GM23338 (cell line): Measurements from ENCODE around the gene XPC. TPM values are rescaled to one million over a fixed set of nuclear protein-coding genes. Genes with fewer than 3 reads are reported as not detected.

Source experiments
- ATAC-seq: fragments of 200-7000 bp; cut with Tn5 transposase; 3 replicates; pipeline ENCODE4 v1.9.1; 2020
- DNase-seq: peaks from one replicate; pipeline ENCODE4 v3.0.0-alpha.2; 2015; ENCODE audit warnings: low spot score
- H2AFZ ChIP-seq: fragments of 200-600 bp; sonication (generic); 2 replicates; pipeline ENCODE4 v1.8.0; 2016; ENCODE audit warnings: antibody characterized with exemption, mild to moderate bottlenecking, moderate library complexity
- H3F3A ChIP-seq: fragments of 200-600 bp; sonication (generic); replicated peaks from 2 replicates; pipeline ENCODE4 v1.8.0; 2017; ENCODE audit warnings: antibody characterized with exemption, mixed run types, low read depth
- H3K27ac ChIP-seq: fragments of 200-600 bp; sonication (generic); 2 replicates; pipeline ENCODE4 v1.6.1; 2016; ENCODE audit warnings: low read depth
- H3K27me3 ChIP-seq: fragments of 200-600 bp; sonication (generic); 2 replicates; pipeline ENCODE4 v1.8.0; 2016; ENCODE audit warnings: mild to moderate bottlenecking, mixed run types, moderate library complexity; ENCODE audit not compliant: insufficient read depth
- H3K36me3 ChIP-seq: fragments of 200-600 bp; sonication (generic); 2 replicates; pipeline ENCODE4 v1.8.0; 2016; ENCODE audit warnings: mild to moderate bottlenecking; ENCODE audit not compliant: insufficient read depth
- H3K4me1 ChIP-seq: fragments of 200-600 bp; sonication (generic); 2 replicates; pipeline ENCODE4 v1.8.0; 2016; ENCODE audit warnings: mild to moderate bottlenecking, moderate library complexity; ENCODE audit not compliant: insufficient read depth
- H3K4me2 ChIP-seq: fragments of 200-600 bp; sonication (generic); 2 replicates; pipeline ENCODE4 v1.7.1; 2017; ENCODE audit warnings: mixed run types
- H3K4me3 ChIP-seq: fragments of 200-600 bp; sonication (generic); 2 replicates; pipeline ENCODE4 v1.6.1; 2016; ENCODE audit warnings: mixed run types
- H3K79me2 ChIP-seq: fragments of 200-600 bp; sonication (generic); replicated peaks from 2 replicates; pipeline ENCODE4 v1.8.0; 2017; ENCODE audit warnings: mild to moderate bottlenecking; ENCODE audit not compliant: insufficient read depth
- H3K9me2 ChIP-seq: fragments of 200-600 bp; sonication (generic); 2 replicates; pipeline ENCODE4 v1.8.0; 2017; ENCODE audit not compliant: insufficient read depth
- H4K20me1 ChIP-seq: fragments of 200-600 bp; sonication (generic); replicated peaks from 2 replicates; pipeline ENCODE4 v1.8.0; 2017; ENCODE audit warnings: mild to moderate bottlenecking; ENCODE audit not compliant: insufficient read depth
- H3K27ac Mint-ChIP-seq: 2 replicates; pipeline ENCODE4 v1.8.0; 2020; ENCODE audit warnings: inconsistent platforms, mild to moderate bottlenecking, moderate library complexity, mixed read lengths
- H3K27me3 Mint-ChIP-seq: 3 replicates; pipeline ENCODE4 v1.8.0; 2022; ENCODE audit warnings: low read depth, mild to moderate bottlenecking, moderate library complexity, mixed read lengths, inconsistent platforms; ENCODE audit not compliant: insufficient read depth, poor library complexity
- H3K36me3 Mint-ChIP-seq: 3 replicates; pipeline ENCODE4 v1.8.0; 2021; ENCODE audit warnings: low read depth, mild to moderate bottlenecking, inconsistent platforms, moderate library complexity, mixed read lengths
- H3K4me1 Mint-ChIP-seq: 3 replicates; pipeline ENCODE4 v1.8.0; 2020; ENCODE audit warnings: mild to moderate bottlenecking, inconsistent platforms, mixed read lengths
- H3K4me3 Mint-ChIP-seq: 3 replicates; pipeline ENCODE4 v1.8.0; 2021; ENCODE audit warnings: moderate library complexity, mild to moderate bottlenecking, inconsistent platforms, mixed read lengths
- H3K9me3 Mint-ChIP-seq: 3 replicates; pipeline ENCODE4 v1.8.0; 2020; ENCODE audit warnings: moderate library complexity, mild to moderate bottlenecking, inconsistent platforms, mixed read lengths
- CREB1 ChIP-seq: fragments of 250-450 bp; sonication (Bioruptor Pico); IDR thresholded peaks from 2 replicates; pipeline ENCODE4 v1.5.0; 2020; ENCODE audit warnings: low read depth, mild to moderate bottlenecking, moderate library complexity
- CTCF ChIP-seq, 2 experiments: fragments of 200-600 bp in 1 of 2; sonication (generic) in 1 of 2; conservative IDR thresholded peaks; 2 replicates each; pipeline versions ENCODE4 v1.5.1 to v1.6.1; 2016 to 2017; ENCODE audit warnings: antibody characterized with exemption in 2 of 2, low read depth in 2 of 2, mild to moderate bottlenecking in 2 of 2, moderate library complexity in 1 of 2
- ETS1 ChIP-seq: IDR thresholded peaks from 2 replicates; pipeline ENCODE4 v1.6.1; 2016; ENCODE audit warnings: antibody characterized with exemption
- EZH2 ChIP-seq: fragments of 200-600 bp; sonication (generic); IDR thresholded peaks from one replicate; pipeline ENCODE4 v1.8.0; 2017; ENCODE audit warnings: antibody characterized with exemption, mild to moderate bottlenecking, low read depth; ENCODE audit not compliant: unreplicated experiment
- EZH2phosphoT487 ChIP-seq: fragments of 200-600 bp; sonication (generic); IDR thresholded peaks from one replicate; pipeline ENCODE4 v1.8.1; 2018; ENCODE audit warnings: antibody characterized with exemption; ENCODE audit not compliant: unreplicated experiment
- JUNB ChIP-seq: IDR thresholded peaks from one replicate; pipeline ENCODE4 v1.6.1; 2016; ENCODE audit warnings: antibody characterized with exemption; ENCODE audit not compliant: unreplicated experiment
- NANOG ChIP-seq: IDR thresholded peaks from 2 replicates; pipeline ENCODE4 v1.6.1; 2016; ENCODE audit warnings: antibody characterized with exemption, borderline replicate concordance
- POLR2AphosphoS5 ChIP-seq: IDR thresholded peaks from 2 replicates; pipeline ENCODE4 v1.6.1; 2016; ENCODE audit warnings: antibody characterized with exemption, low read depth
- REST ChIP-seq: IDR thresholded peaks from one replicate; pipeline ENCODE4 v1.6.1; 2018; ENCODE audit warnings: antibody characterized with exemption; ENCODE audit not compliant: unreplicated experiment
- STAT1 ChIP-seq: IDR thresholded peaks from one replicate; pipeline ENCODE4 v1.6.1; 2016; ENCODE audit warnings: antibody characterized with exemption; ENCODE audit not compliant: unreplicated experiment
- ZNF114 ChIP-seq: fragments of 250-450 bp; sonication (Bioruptor Pico); IDR thresholded peaks from 2 replicates; pipeline ENCODE4 v1.5.0; 2020; ENCODE audit warnings: mild to moderate bottlenecking, moderate library complexity
- ZNF331 ChIP-seq: fragments of 250-450 bp; sonication (Bioruptor Pico); IDR thresholded peaks from 2 replicates; pipeline ENCODE4 v1.5.0; 2020; ENCODE audit warnings: low read depth, mild to moderate bottlenecking, moderate library complexity
- ZNF462 ChIP-seq: fragments of 250-450 bp; sonication (Bioruptor Pico); IDR thresholded peaks from 2 replicates; pipeline ENCODE4 v1.5.0; 2020; ENCODE audit warnings: mild to moderate bottlenecking, moderate library complexity
- polyA plus RNA-seq: library from polyadenylated mRNA; unstranded; fragments of >200 nt; fragmentation: Nextera tagmentation; extraction: Ambion mirVana; gene quantifications from 2 replicates; pipeline ENCODE4 v1.2.1, GENCODE V29; 2016
- total RNA-seq: library from RNA; depleted of rRNA; stranded (reverse); fragments of >200 nt; shearing (Covaris generic); gene quantifications from 2 replicates; pipeline ENCODE4 v1.2.3, GENCODE V29; 2014

Gene XPC
- total and polyA plus RNA-seq, 2 experiments from 2014 or later, result 34.9 to 41.5 TPM

- Histone ChIP-seq H3K4me3 (no peak overlapping the region), H3K9me2 (0 out of 2 replicates have a peak, but pooled peaks cover 7% of the 10 kb centered on the region), H3K36me3 (no peaks in the 10 kb centered on the region; the same call in 1 of the 2 replicates), H2AFZ (no peak overlapping the region), H3K4me2 (no peak overlapping the region), H3K4me1 (peaks cover 5% of the 10 kb centered on the region), H4K20me1 (no peaks in the 10 kb centered on the region), H3F3A (no peaks in the 10 kb centered on the region), H3K27ac (no peak overlapping the region), H3K79me2 (no peaks in the 10 kb centered on the region), H3K27me3 (no peaks in the 10 kb centered on the region)
- ATAC-seq (no peak), DNase-seq (no peak)
- H3K4me3 Mint-ChIP-seq, result no peak overlapping the region
- H3K9me3 Mint-ChIP-seq, result peaks cover 23% of the 10 kb centered on the region
- peaks cover 29% of the 10 kb centered on the region for H3K4me1 Mint-ChIP-seq
- no peak overlapping the region for H3K27ac Mint-ChIP-seq
- no peaks in the 10 kb centered on the region for H3K27me3 Mint-ChIP-seq
- peaks cover 3% of the 10 kb centered on the region; the same call in 1 of the 3 replicates for H3K36me3 Mint-ChIP-seq
- TF ChIP-seq ZNF114 (CRISPR knock-in tag) (no peak), POLR2AphosphoS5 (no peak), ETS1 (no peak), NANOG (no peak), ZNF331 (CRISPR knock-in tag) (no peak), JUNB (no peak), REST (no peak), CTCF (conservative IDR thresholded peaks at IDR 0.05; ENCODE audit: low read depth in 2 of 2) (no peak), EZH2 (no peak), CREB1 (CRISPR knock-in tag) (no peak), EZH2phosphoT487 (no peak), ZNF462 (CRISPR knock-in tag) (no peak), STAT1 (no peak)
Observed at GRCh38 chr3:14222900-14223594, 44.6 kb upstream of the XPC start.
